ENCODE measurements around the gene CDK6. TPM values are rescaled to one million over a fixed set of nuclear protein-coding genes. Genes with fewer than 3 reads are reported as not detected.

The CDK6 gene
- total and polyA plus RNA-seq, 9 of the 15 experiments (the other 6 are each of a cell fraction or from before 2014, with no cell fraction given) = 7.6 to 109 (median 44.4) TPM

DNA sequence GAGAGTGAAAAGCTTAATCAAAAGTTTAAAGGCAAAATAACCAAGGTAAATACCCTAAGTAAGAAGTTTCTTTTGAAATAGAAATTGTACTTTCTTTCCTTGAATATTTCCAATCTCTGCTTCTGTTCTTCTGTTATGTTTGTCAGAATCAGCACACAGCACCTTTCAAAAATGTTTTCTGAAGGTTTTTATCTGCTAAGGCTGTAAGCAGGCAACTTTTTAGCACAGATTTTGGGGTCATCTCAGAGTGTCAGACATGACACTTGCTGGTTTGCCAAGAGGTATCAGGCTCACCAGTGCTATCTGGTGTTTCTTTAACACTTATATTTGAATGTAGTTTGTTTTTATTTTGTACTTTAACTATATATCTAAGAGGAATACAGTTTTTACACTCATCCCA, 94.2 kb downstream of the CDK6 start (continued):
- TF ChIP-seq, protein P1, sequence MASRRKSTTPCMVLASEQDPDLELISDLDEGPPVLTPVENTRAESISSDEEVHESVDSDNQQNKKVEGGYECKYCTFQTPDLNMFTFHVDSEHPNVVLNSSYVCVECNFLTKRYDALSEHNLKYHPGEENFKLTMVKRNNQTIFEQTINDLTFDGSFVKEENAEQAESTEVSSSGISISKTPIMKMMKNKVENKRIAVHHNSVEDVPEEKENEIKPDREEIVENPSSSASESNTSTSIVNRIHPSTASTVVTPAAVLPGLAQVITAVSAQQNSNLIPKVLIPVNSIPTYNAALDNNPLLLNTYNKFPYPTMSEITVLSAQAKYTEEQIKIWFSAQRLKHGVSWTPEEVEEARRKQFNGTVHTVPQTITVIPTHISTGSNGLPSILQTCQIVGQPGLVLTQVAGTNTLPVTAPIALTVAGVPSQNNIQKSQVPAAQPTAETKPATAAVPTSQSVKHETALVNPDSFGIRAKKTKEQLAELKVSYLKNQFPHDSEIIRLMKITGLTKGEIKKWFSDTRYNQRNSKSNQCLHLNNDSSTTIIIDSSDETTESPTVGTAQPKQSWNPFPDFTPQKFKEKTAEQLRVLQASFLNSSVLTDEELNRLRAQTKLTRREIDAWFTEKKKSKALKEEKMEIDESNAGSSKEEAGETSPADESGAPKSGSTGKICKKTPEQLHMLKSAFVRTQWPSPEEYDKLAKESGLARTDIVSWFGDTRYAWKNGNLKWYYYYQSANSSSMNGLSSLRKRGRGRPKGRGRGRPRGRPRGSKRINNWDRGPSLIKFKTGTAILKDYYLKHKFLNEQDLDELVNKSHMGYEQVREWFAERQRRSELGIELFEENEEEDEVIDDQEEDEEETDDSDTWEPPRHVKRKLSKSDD (conservative IDR thresholded peaks at IDR 0.05; ENCODE audit: low read length) = no peak
- TF ChIP-seq CCAR2 (IDR thresholded peaks at IDR 0.05; ENCODE audit: low read depth, low read length) (no peak), ZNF766 (CRISPR knock-in tag; conservative IDR thresholded peaks at IDR 0.05) (no peak), ZNF263 (CRISPR knock-in tag; IDR thresholded peaks at IDR 0.05; ENCODE audit: borderline replicate concordance) (no peak), HDAC2 (IDR thresholded peaks at IDR 0.05) (peak; percentile 66; the same call in 1 of the 2 replicates), HCFC1 (IDR thresholded peaks at IDR 0.05; ENCODE audit: low read depth, low read length) (no peak), NFE2L1 (tag; IDR thresholded peaks at IDR 0.05; ENCODE audit: borderline replicate concordance, low read depth) (no peak), NR1H2 (CRISPR knock-in tag; IDR thresholded peaks at IDR 0.05) (no peak), BCOR (IDR thresholded peaks at IDR 0.05) (no peak), ZNF695 (CRISPR knock-in tag; IDR thresholded peaks at IDR 0.05) (no peak), ZFP30 (CRISPR knock-in tag; IDR thresholded peaks at IDR 0.05; ENCODE audit: borderline replicate concordance) (no peak), TAL1 (IDR thresholded peaks at IDR 0.05) (peak; percentile 73), CBFA2T3 (IDR thresholded peaks at IDR 0.05) (peak; percentile 84)
- TF ChIP-seq, protein P2, sequence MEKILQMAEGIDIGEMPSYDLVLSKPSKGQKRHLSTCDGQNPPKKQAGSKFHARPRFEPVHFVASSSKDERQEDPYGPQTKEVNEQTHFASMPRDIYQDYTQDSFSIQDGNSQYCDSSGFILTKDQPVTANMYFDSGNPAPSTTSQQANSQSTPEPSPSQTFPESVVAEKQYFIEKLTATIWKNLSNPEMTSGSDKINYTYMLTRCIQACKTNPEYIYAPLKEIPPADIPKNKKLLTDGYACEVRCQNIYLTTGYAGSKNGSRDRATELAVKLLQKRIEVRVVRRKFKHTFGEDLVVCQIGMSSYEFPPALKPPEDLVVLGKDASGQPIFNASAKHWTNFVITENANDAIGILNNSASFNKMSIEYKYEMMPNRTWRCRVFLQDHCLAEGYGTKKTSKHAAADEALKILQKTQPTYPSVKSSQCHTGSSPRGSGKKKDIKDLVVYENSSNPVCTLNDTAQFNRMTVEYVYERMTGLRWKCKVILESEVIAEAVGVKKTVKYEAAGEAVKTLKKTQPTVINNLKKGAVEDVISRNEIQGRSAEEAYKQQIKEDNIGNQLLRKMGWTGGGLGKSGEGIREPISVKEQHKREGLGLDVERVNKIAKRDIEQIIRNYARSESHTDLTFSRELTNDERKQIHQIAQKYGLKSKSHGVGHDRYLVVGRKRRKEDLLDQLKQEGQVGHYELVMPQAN (IDR thresholded peaks at IDR 0.05; ENCODE audit: borderline replicate concordance) = no peak
- TF ChIP-seq, protein P3, sequence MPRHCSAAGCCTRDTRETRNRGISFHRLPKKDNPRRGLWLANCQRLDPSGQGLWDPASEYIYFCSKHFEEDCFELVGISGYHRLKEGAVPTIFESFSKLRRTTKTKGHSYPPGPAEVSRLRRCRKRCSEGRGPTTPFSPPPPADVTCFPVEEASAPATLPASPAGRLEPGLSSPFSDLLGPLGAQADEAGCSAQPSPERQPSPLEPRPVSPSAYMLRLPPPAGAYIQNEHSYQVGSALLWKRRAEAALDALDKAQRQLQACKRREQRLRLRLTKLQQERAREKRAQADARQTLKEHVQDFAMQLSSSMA (CRISPR knock-in tag; IDR thresholded peaks at IDR 0.05) = no peak
- TF ChIP-seq, protein P4, sequence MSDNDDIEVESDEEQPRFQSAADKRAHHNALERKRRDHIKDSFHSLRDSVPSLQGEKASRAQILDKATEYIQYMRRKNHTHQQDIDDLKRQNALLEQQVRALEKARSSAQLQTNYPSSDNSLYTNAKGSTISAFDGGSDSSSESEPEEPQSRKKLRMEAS (CRISPR knock-in tag; IDR thresholded peaks at IDR 0.05) = no peak
- TF ChIP-seq, protein P5, sequence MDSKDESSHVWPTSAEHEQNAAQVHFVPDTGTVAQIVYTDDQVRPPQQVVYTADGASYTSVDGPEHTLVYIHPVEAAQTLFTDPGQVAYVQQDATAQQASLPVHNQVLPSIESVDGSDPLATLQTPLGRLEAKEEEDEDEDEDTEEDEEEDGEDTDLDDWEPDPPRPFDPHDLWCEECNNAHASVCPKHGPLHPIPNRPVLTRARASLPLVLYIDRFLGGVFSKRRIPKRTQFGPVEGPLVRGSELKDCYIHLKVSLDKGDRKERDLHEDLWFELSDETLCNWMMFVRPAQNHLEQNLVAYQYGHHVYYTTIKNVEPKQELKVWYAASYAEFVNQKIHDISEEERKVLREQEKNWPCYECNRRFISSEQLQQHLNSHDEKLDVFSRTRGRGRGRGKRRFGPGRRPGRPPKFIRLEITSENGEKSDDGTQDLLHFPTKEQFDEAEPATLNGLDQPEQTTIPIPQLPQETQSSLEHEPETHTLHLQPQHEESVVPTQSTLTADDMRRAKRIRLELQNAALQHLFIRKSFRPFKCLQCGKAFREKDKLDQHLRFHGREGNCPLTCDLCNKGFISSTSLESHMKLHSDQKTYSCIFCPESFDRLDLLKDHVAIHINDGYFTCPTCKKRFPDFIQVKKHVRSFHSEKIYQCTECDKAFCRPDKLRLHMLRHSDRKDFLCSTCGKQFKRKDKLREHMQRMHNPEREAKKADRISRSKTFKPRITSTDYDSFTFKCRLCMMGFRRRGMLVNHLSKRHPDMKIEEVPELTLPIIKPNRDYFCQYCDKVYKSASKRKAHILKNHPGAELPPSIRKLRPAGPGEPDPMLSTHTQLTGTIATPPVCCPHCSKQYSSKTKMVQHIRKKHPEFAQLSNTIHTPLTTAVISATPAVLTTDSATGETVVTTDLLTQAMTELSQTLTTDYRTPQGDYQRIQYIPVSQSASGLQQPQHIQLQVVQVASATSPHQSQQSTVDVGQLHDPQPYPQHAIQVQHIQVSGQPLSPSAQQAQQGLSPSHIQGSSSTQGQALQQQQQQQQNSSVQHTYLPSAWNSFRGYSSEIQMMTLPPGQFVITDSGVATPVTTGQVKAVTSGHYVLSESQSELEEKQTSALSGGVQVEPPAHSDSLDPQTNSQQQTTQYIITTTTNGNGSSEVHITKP (IDR thresholded peaks at IDR 0.05; ENCODE audit: partially characterized antibody) = no peak
- TF ChIP-seq, protein P6, sequence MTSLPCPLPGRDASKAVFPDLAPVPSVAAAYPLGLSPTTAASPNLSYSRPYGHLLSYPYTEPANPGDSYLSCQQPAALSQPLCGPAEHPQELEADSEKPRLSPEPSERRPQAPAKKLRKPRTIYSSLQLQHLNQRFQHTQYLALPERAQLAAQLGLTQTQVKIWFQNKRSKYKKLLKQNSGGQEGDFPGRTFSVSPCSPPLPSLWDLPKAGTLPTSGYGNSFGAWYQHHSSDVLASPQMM (CRISPR knock-in tag; IDR thresholded peaks at IDR 0.05) = no peak

Measured in K562 (cell line).